ENCODE measurements around the gene SLCO6A1. TPM values are rescaled to one million over a fixed set of nuclear protein-coding genes. Genes with fewer than 3 reads are reported as not detected.

Gene SLCO6A1, protein sequence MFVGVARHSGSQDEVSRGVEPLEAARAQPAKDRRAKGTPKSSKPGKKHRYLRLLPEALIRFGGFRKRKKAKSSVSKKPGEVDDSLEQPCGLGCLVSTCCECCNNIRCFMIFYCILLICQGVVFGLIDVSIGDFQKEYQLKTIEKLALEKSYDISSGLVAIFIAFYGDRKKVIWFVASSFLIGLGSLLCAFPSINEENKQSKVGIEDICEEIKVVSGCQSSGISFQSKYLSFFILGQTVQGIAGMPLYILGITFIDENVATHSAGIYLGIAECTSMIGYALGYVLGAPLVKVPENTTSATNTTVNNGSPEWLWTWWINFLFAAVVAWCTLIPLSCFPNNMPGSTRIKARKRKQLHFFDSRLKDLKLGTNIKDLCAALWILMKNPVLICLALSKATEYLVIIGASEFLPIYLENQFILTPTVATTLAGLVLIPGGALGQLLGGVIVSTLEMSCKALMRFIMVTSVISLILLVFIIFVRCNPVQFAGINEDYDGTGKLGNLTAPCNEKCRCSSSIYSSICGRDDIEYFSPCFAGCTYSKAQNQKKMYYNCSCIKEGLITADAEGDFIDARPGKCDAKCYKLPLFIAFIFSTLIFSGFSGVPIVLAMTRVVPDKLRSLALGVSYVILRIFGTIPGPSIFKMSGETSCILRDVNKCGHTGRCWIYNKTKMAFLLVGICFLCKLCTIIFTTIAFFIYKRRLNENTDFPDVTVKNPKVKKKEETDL
- not detected in 2 replicates for total RNA-seq (2014; rRNA removed; shearing (Covaris generic); ENCODE audit: low replicate concordance)

DNA sequence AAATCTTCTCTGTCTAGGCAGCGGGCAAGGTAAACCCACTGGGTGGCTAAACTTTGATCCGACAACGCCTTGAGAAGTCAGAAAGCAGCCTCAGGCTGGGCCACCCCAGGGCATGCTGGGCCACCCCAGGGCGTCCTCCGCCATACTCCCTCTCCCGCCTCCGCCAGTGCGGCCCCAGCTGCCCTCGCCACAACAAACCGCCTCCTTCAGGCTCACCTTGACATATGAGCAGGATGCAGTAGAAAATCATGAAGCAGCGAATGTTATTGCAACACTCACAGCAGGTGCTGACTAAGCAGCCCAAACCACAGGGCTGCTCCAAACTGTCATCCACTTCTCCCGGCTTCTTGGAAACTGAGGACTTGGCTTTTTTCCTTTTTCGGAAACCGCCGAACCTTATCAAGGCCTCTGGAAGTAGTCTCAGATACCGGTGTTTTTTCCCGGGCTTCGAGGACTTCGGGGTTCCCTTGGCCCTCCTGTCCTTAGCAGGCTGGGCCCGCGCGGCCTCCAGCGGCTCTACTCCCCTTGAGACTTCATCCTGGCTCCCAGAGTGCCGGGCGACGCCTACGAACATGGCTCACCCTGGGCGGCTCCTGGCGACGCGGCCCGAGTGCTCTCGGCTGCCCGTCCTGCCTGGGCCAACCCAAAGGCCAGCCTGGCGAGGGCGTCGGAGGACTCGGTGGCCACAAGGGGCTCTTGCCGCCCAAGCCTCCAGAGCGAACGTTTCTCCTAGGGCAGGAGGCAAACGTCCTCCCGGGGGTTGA lies at the start of gene SLCO6A1:
TSS of gene SLCO6A1 (minus strand) at position 731 of the 764 bp plus-strand sequence. CDS start at position 574, 157 bp downstream.
- DNase-seq (ENCODE audit: low read depth) = no peak
- in situ Hi-C loops (cut with HindIII; ENCODE audit: low pct_unique_long_range_greater_than_20kb, low sequenced_read_pairs) = no loop called here

DNA sequence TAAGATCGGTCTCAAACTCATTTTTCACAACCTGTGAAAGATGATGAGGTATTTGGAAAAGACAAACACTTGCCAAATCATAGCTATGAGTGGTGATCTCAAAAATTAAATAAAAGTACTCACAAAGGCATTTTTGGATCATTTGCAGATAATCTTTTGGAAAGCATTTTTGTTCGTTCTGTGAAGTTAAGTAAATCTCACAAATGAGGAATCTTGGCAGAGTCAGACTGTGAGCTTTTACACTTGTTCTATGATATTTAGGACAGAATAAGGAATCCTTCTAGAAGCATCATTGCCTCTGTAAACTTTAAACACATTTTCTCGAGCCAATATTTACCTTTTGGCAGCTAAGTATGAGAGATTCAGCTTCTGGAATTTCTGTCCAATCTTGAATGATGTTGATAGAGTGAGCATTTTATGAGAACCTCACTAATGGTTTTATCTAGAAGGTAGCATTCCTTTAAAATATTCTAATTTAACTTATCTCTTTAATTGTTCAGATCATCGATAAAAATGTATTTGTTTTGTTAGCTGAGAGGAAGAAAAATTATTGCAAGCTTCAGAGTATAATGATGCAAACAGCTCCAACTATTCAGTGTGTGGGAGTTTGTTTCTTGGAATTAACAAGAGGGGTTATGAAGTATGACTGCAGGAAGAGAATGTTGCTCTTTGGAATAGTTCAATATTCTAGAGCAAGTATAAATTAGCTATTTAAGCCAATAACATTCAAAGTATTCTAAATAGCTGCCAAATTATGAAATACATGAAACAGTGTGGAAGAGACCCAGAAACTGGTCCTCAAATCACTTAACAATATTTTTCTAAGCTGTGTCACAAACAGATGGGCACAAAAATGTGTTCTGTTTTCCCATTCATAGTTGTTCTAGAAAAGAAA lies 48.6 kb upstream of the SLCO6A1 start:
- in situ Hi-C loops (cut with HindIII; ENCODE audit: low pct_unique_long_range_greater_than_20kb, low sequenced_read_pairs) = no loop called here
- DNase-seq (ENCODE audit: low read depth) = no peak

DNA sequence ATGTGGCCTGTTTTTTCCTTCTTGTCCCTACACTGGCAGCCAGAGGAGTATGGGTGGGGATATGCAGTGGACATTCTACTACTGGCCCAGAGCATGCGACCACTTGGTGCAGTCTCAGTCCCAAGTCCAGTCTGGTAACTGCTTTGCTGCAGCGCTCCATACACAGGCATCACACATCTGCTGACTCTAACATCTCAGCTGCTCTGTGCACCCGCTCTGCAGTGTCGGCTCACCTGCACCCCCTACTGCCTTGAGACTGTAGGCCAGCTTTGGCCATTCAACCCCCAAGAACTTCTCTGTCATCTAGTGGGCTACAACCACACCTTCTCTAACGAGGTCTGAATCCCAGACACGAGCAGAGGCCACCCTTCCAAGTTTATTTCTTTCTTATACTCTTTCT lies 46.4 kb upstream of the SLCO6A1 start:
- in situ Hi-C loops (cut with HindIII; ENCODE audit: low pct_unique_long_range_greater_than_20kb, low sequenced_read_pairs) = no loop called here
- no peak for DNase-seq (ENCODE audit: low read depth)

DNA sequence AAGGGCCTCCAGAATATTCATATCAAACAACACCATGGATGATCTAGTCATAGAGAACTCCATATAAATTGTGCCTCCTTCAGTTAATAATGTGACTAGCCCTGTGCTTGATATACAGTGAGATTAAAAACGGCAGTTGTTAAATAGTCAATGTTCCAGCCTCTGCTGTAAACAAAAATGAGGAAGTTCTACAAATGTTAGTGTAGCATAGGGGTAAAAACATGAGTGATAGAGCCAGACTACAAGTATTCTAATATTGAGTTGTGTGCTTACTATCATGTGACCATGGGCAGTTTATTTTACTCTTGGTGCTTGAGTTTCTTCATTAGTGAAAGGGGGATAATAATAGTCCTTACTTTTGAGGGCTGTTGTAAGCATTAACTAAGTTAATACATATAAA lies 43.3 kb upstream of the SLCO6A1 start:
- in situ Hi-C loops (cut with HindIII; ENCODE audit: low pct_unique_long_range_greater_than_20kb, low sequenced_read_pairs) = no loop called here
- no peak for DNase-seq (ENCODE audit: low read depth)

DNA sequence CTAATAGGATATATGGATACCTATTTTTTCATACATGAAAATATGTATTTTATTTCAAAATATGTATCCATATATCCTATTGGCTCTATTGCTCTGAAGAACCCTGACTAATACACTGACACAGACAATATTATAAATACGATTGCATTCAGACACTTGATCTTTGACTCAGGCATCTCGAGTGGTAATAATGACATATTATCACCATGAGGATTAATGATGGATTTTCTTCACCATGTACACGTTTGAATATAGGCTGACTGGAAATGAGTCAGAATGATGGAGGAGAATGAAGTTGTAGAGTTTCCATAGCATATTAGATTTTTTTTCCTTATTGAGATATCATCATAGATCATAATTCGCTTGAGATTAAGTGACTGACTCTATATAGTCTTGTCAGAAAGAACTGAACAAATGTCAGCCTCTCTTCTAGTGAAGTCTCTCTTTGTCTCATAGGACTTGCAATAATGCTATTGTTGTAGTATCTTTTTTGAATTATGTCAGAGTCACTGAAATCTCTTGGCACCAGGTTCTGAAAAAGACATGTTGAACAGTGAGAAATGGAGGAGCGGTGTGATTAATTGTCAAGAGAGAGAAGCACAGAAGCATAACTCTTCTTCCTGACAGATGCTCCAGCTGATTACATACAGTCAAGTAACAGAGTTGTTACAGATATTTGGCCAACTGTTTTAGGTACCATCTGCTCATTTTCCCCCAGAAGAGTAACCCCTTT lies 41.4 kb upstream of the SLCO6A1 start:
- no peak for DNase-seq (ENCODE audit: low read depth)
- in situ Hi-C loops (cut with HindIII; ENCODE audit: low pct_unique_long_range_greater_than_20kb, low sequenced_read_pairs) = no loop called here

DNA sequence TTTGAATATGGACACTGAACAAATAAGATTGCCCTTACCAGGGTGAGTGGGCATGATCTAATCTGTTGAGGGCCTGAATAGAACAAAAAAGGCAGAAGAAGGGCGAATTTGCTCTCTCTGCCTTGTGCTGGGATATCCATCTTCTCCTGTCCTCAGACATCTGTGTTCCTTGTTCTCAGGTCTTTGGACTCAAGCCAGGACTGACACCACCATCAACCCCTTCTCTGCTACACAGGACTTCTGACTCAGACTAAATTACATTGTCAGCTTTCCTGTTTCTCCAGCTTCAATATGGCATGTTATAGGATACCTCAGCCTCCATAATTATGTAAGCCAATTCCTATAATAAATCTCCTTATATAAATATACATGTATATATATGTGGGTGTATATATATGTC lies 40.8 kb upstream of the SLCO6A1 start:
- DNase-seq (ENCODE audit: low read depth) = no peak
- in situ Hi-C loops (cut with HindIII; ENCODE audit: low pct_unique_long_range_greater_than_20kb, low sequenced_read_pairs) = no loop called here

DNA sequence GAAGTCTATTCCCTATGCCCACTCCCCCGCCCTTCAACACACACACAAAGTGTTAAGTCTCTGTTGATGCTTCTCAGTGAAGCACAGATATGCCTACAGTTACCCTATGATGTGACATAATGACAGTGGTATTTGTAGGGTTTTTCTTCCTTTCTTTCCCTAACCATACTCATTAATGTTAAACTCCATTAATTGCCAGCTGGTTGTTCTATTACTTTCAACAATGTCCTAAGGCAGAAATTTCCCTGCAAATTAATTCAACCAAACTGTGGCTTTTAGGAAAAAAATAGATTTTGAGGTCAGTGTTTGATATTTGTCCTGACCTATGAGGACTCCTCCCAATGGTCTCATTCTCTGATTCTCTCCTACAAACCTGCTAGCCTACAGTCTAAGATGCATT lies 38.2 kb upstream of the SLCO6A1 start:
- in situ Hi-C loops (cut with HindIII; ENCODE audit: low pct_unique_long_range_greater_than_20kb, low sequenced_read_pairs) = no loop called here
- DNase-seq (ENCODE audit: low read depth) = no peak

DNA sequence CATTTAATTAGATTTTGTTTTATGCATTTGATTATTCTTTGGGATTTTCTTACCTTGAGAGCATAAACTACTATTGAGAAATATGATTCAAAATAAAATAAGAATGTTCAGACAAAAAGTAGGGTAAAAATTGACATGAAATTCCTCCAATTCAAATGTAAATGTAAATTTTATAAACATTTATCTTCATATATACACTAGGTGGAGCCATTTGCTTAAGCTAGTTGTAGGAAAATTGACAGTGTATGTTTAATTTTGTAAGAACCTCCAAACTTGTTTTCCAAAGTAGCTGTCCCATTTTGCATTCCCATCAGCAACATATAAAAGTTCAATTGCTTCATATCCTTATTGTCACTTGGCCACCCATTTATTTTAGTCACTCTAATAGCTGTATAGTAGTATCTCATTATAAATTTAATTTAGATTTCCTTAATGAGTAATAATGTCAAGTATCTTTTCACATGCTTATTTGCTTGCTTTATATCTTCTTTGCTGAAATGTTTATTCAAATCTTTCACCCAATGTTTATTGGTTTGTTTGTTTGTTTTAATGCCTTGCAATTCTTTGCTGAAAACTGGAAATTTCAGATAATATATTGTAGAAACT lies 37.6 kb upstream of the SLCO6A1 start:
- in situ Hi-C loops (cut with HindIII; ENCODE audit: low pct_unique_long_range_greater_than_20kb, low sequenced_read_pairs) = no loop called here
- DNase-seq (ENCODE audit: low read depth) = no peak

DNA sequence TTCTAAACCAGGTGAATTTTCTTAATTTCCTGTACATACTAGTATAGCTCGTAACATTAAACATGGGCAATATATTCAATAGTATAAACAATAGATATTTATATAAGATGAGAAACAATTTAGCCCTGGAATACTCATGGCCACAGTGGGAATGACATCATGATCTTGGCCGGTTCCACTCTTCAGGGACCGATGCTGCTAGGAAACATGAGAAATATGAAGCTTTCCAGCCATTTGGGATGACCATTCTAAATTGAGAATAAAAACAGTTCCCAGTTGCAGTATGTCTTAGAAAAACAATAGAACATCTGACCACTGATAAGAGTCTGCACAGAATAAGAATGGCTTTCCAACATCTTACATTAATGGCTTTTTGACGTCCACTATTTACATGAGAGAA lies 33.3 kb upstream of the SLCO6A1 start:
- in situ Hi-C loops (cut with HindIII; ENCODE audit: low pct_unique_long_range_greater_than_20kb, low sequenced_read_pairs) = no loop called here

DNA sequence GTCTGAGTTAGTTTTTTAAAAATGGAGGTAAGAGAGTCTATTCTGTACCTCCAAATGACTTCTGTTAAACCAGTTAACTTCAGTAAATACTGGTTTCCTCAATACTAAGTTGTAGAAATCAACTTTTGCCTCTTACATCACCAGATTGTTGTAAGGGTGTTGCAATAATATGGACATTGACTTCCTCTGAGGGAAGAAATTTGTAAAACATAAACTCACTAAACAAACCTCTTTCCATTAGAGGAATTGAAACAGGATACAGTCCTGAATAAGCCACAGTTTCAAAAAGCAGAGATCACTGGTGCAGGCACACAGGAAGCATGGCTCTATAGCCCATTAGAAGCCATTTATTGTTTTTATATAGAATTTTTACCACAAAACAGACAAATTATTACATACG lies 32.7 kb upstream of the SLCO6A1 start:
- in situ Hi-C loops (cut with HindIII; ENCODE audit: low pct_unique_long_range_greater_than_20kb, low sequenced_read_pairs) = no loop called here
- no peak for DNase-seq (ENCODE audit: low read depth)

More for the DNA sequence above, 33.3 kb upstream of the SLCO6A1 start:
- no peak for DNase-seq (ENCODE audit: low read depth)

DNA sequence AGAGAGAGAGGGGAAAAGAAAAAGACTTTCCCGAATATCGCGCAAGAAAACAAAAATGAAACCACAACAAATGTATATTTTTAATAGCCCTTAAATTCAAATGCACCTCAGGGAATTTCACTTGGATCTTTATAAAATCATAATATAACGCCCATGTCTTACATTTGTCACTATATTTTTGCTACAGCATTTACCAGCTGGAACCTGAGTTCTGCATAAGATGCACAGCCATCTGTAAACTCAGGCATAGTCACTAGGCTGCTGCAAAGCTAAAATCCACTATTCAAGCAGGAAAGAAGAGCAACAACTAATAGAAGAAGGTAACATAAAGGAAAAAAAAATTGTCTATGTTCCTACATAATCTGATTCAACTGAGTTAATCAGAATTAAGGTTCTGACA lies 30.6 kb upstream of the SLCO6A1 start:
- no peak for DNase-seq (ENCODE audit: low read depth)
- in situ Hi-C loops (cut with HindIII; ENCODE audit: low pct_unique_long_range_greater_than_20kb, low sequenced_read_pairs) = no loop called here

DNA sequence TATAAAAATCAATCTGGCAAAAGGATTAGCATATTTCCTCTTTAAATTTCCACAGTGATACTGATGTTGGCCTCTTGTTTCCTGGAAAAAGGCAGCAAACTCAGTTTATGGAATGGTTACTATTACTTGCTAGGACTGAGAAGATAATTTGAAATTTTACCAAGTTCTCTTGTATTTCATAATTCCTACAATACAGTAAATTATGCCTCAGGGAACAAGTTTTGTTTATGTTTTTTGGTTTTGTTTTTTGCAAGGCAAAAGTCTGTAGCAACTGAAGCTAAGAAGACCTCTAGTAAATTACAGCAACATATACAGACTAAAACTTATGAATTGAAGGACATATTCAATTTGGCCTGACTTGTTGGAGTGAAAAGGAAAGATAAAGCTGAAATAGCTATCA lies 30.2 kb upstream of the SLCO6A1 start:
- DNase-seq (ENCODE audit: low read depth) = no peak
- in situ Hi-C loops (cut with HindIII; ENCODE audit: low pct_unique_long_range_greater_than_20kb, low sequenced_read_pairs) = no loop called here

DNA sequence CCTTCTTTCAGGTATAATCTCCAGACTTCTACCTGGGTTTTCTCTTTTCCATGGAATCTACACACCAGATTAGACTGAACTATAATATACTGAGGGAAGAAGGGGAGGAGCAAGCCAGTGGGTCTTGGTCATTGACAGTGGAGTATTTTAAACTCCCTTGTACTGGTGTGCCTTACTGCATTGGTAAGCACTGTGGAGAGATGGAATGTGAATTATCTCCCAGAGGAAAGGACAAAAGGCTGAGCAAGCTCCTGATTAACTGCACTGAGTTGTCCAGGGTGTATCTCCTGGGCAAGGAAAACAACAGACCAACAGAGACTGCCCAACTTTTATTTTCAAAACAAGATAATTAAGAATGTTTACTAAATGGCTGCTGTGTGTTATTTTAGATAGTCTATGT lies 29.8 kb upstream of the SLCO6A1 start:
- DNase-seq (ENCODE audit: low read depth) = no peak
- in situ Hi-C loops (cut with HindIII; ENCODE audit: low pct_unique_long_range_greater_than_20kb, low sequenced_read_pairs) = no loop called here

DNA sequence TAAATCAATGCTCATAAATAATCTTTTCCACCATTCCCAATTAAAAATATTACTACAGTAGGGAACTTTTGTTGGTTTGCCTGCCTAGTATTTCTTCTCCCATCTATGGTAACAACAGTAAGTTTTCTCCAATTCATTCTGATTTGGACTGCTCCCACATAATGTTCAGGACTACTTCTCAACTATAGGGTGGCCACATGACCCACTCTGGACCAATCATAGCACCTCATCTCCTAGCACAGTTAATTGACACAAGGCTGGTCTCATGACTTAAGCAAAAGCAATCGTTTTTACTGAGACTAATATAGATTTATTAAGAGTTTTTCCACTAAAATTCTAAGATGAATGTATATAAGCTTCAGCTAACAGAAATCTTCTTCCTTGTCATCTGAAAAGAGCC lies 28.7 kb upstream of the SLCO6A1 start:
- in situ Hi-C loops (cut with HindIII; ENCODE audit: low pct_unique_long_range_greater_than_20kb, low sequenced_read_pairs) = no loop called here
- DNase-seq (ENCODE audit: low read depth) = no peak

DNA sequence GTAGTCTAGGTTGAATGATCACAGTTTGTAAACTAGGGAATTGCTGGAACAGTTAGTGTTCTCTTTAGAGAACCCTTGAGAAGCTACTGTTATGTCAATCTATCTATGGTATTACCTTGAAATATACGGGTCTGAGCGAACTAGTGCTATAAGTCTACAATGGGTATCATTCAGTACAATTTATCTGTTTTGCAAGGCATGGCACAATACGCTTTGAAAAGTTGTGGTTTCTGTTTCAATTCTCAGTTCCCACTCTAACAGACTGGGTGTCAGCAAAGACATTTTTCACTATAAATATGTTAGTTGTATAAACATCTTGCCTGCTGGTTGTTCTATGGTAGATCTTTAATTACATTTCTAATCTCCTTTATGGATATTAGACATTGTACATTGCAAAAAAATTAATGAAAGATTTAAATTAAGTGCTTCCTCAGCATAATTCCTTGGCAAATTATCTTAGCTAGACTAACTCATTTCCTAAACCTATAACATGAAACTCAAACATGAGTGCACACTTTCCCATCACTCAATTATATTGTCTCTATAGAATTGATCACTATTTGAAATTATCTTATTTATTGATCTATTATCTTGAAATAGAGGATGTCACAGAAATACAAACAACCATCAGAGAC lies 24.9 kb upstream of the SLCO6A1 start:
- in situ Hi-C loops (cut with HindIII; ENCODE audit: low pct_unique_long_range_greater_than_20kb, low sequenced_read_pairs) = no loop called here
- DNase-seq (ENCODE audit: low read depth) = no peak

DNA sequence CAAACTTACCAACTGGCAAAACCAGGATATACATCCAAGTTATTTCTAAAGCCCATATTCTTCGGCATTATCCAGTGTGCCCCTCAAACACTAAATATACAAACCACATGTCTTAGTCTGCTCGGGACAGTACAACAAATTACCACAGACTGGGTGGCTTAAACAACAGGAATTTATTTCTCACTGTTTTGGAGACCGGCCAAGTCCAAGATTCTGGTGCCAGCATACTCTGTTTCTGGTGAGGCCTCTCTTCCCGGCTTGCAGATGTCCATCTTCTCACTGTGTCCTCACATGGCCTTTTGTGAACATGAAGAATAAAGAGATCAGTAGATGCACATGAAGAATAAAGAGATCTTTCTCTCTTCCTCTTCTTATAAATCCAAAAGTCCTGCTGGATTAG lies 12.9 kb upstream of the SLCO6A1 start:
- in situ Hi-C loops (cut with HindIII; ENCODE audit: low pct_unique_long_range_greater_than_20kb, low sequenced_read_pairs) = no loop called here
- DNase-seq (ENCODE audit: low read depth) = no peak
